ENCODE results near the gene PMM1.

PMM1 gene

DNA sequence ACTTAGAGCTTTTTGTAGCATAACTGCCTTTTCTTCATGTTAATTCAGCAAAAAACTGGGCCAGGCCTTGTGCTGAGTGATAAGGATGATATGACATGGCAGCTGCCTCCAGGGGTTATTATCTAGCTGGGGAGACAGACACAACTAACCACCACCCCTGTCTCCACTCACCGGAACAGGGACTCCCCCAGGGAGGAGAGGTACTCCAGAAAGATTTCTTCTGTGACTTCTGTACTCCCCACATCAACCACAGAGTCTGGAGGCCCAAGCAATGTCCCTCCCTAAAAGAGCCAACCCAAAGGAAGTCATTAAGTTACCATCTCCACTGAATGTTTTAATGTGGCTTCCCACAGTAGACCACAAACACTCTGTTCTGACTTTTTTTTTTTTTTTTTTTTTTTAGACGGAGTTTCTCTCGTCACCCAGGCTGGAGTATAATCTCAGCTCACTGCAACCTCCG lies 14.3 kb upstream of the PMM1 start:
- H2BK12ac ChIP-seq (ENCODE audit: low read length in 2 of 2), result no peak overlapping the region
- H4K91ac ChIP-seq (ENCODE audit: low read length), result no peak overlapping the region
- H3K27me3 ChIP-seq (ENCODE audit: control insufficient read depth in 1 of 2, insufficient read depth in 1 of 2, low read length in 2 of 2), result no peaks in the 10 kb centered on the region
- no peak overlapping the region for H3K14ac ChIP-seq (ENCODE audit: low read length in 2 of 2)
- WGBS, result 91% methylated on average over 1 of the region's 4 CpGs
- peaks cover 50 to 83% of the 10 kb centered on the region in 2 experiments for H3K36me3 ChIP-seq (ENCODE audit: control insufficient read depth in 1 of 2, insufficient read depth in 2 of 2, low read depth in 1 of 2, low read length in 2 of 2)
- no peak overlapping the region for H3K27ac ChIP-seq (ENCODE audit: low read length, poor library complexity, severe bottlenecking)
- H3K9ac ChIP-seq (ENCODE audit: low read length), result no peak overlapping the region
- no peak overlapping the region for H3K18ac ChIP-seq (ENCODE audit: low read depth in 1 of 2, low read length in 2 of 2)
- no peaks in the 10 kb centered on the region for H3K4me1 ChIP-seq (ENCODE audit: control insufficient read depth, insufficient read depth, low read depth, low read length)
- H3K9me3 ChIP-seq (ENCODE audit: control insufficient read depth, low read length), result no peaks in the 10 kb centered on the region
- DNase-seq, result no peak
- no peak overlapping the region for H2BK5ac ChIP-seq (ENCODE audit: low read depth, low read length, poor library complexity, severe bottlenecking)
- no peak overlapping the region for H3K4ac ChIP-seq (ENCODE audit: low read depth in 1 of 2, low read length in 2 of 2)
- no peak overlapping the region for H2BK15ac ChIP-seq (ENCODE audit: low read depth, poor library complexity, severe bottlenecking)
- H2BK120ac ChIP-seq (ENCODE audit: low read depth, low read length), result no peak overlapping the region
- H3K4me3 ChIP-seq (ENCODE audit: insufficient read depth in 1 of 2, low read depth in 1 of 2, low read length in 2 of 2), result no peak overlapping the region
- no peak overlapping the region for H2AFZ ChIP-seq (ENCODE audit: low read depth, low read length)
- no peak overlapping the region for H4K8ac ChIP-seq (ENCODE audit: low read length)
- no peak overlapping the region for H3K4me2 ChIP-seq (ENCODE audit: low read length, poor library complexity, severe bottlenecking)
- H2AK5ac ChIP-seq (ENCODE audit: low read length, severe bottlenecking), result no peak overlapping the region
- no peak overlapping the region for H3K23ac ChIP-seq (ENCODE audit: low read length in 2 of 2)
- H3K79me1 ChIP-seq (replicated peaks; ENCODE audit: low read length, poor library complexity, severe bottlenecking), result peaks cover 19% of the 10 kb centered on the region

DNA sequence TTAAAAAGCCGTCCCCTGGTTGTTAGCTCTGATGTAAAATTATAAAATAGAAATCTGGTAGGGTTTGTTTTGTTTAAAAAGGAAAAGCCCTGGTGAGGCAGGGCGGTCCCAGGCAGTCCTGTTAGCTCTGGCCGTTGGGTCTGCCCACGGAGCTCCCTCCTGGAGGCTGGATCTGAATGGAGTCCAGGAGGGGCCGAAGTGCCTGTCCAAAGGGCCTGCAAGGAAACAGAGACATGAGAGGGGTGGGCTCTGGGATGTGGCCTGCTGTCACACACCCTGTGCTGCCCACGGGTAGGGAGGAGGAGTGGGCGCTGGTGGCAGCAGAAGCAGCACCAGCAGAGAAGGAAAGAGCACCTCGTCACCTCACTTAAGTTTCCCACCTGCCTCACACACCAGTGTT lies 11.3 kb upstream of the PMM1 start:
- Histone ChIP-seq H3K27me3 (ENCODE audit: control insufficient read depth in 1 of 2, insufficient read depth in 1 of 2, low read length in 2 of 2) (no peaks in the 10 kb centered on the region), H3K36me3 (ENCODE audit: control insufficient read depth in 1 of 2, insufficient read depth in 2 of 2, low read depth in 1 of 2, low read length in 2 of 2) (peaks cover 50 to 56% of the 10 kb centered on the region in 2 experiments), H2AK5ac (ENCODE audit: low read length, severe bottlenecking) (no peak overlapping the region), H2BK15ac (ENCODE audit: low read depth, poor library complexity, severe bottlenecking) (no peak overlapping the region), H3K23ac (ENCODE audit: low read length in 2 of 2) (no peak overlapping the region), H4K91ac (ENCODE audit: low read length) (no peak overlapping the region), H3K27ac (ENCODE audit: low read length, poor library complexity, severe bottlenecking) (no peak overlapping the region), H3K4me3 (ENCODE audit: insufficient read depth in 1 of 2, low read depth in 1 of 2, low read length in 2 of 2) (no peak overlapping the region), H3K18ac (ENCODE audit: low read depth in 1 of 2, low read length in 2 of 2) (no peak overlapping the region), H3K4ac (ENCODE audit: low read depth in 1 of 2, low read length in 2 of 2) (no peak overlapping the region), H3K9me3 (ENCODE audit: control insufficient read depth, low read length) (no peaks in the 10 kb centered on the region), H2AFZ (ENCODE audit: low read depth, low read length) (no peak overlapping the region), H2BK5ac (ENCODE audit: low read depth, low read length, poor library complexity, severe bottlenecking) (no peak overlapping the region), H3K4me1 (ENCODE audit: control insufficient read depth, insufficient read depth, low read depth, low read length) (peaks cover 18% of the 10 kb centered on the region), H2BK120ac (ENCODE audit: low read depth, low read length) (no peak overlapping the region), H4K8ac (ENCODE audit: low read length) (no peak overlapping the region), H3K14ac (ENCODE audit: low read length in 2 of 2) (no peak overlapping the region), H3K9ac (ENCODE audit: low read length) (no peak overlapping the region), H2BK12ac (ENCODE audit: low read length in 2 of 2) (no peak overlapping the region), H3K79me1 (replicated peaks; ENCODE audit: low read length, poor library complexity, severe bottlenecking) (peaks cover 20% of the 10 kb centered on the region), H3K4me2 (ENCODE audit: low read length, poor library complexity, severe bottlenecking) (no peak overlapping the region)
- no peak for DNase-seq
- WGBS, result 96% methylated on average over 7 of the region's 8 CpGs

DNA sequence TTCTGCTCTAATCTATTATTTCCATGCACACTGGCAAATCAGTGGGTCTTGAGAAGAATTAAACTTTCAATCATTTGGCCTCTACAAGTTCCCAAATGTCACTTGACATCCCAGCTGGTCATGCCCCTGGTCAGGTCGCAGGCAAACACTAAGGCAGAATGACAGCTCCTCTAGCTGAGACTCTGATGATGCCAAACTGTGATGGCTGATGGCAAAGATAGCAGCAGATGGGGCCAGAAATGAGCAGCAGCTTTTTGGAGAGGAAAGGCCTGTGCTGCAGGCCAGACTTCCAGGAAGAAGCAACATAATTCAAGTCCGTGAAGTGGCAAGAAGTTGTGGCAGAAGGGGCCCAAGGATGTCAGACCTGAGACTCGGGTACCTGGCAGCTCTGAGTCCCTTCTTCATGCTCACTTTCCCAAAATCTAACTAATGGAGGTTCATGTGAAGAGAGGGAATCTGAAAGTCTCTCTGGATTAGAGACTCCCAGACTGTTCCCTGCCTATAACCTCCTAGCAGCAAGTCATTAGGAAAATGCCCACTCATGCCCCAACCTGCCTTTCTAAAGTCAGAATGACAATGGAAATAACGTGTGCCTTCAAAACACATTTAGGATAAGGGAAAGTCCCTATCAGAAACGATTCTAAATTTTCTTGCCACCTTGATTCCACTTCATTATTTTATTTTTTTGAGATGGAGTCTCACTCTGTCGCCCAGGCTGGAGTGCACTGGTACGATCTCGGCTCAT lies 9.4 kb upstream of the PMM1 start:
- Histone ChIP-seq H3K36me3 (ENCODE audit: control insufficient read depth in 1 of 2, insufficient read depth in 2 of 2, low read depth in 1 of 2, low read length in 2 of 2) (peaks cover 37 to 39% of the 10 kb centered on the region in 2 experiments), H3K4me2 (ENCODE audit: low read length, poor library complexity, severe bottlenecking) (no peak overlapping the region), H2AK5ac (ENCODE audit: low read length, severe bottlenecking) (no peak overlapping the region), H3K14ac (ENCODE audit: low read length in 2 of 2) (no peak overlapping the region), H3K9me3 (ENCODE audit: control insufficient read depth, low read length) (no peaks in the 10 kb centered on the region), H3K4ac (ENCODE audit: low read depth in 1 of 2, low read length in 2 of 2) (no peak overlapping the region), H2AFZ (ENCODE audit: low read depth, low read length) (no peak overlapping the region), H4K8ac (ENCODE audit: low read length) (no peak overlapping the region), H3K4me1 (ENCODE audit: control insufficient read depth, insufficient read depth, low read depth, low read length) (peaks cover 20% of the 10 kb centered on the region), H3K18ac (ENCODE audit: low read depth in 1 of 2, low read length in 2 of 2) (no peak overlapping the region), H2BK5ac (ENCODE audit: low read depth, low read length, poor library complexity, severe bottlenecking) (no peak overlapping the region), H4K91ac (ENCODE audit: low read length) (no peak overlapping the region), H3K27ac (ENCODE audit: low read length, poor library complexity, severe bottlenecking) (no peak overlapping the region), H3K79me1 (replicated peaks; ENCODE audit: low read length, poor library complexity, severe bottlenecking) (peaks cover 8% of the 10 kb centered on the region), H3K23ac (ENCODE audit: low read length in 2 of 2) (no peak overlapping the region), H3K4me3 (ENCODE audit: insufficient read depth in 1 of 2, low read depth in 1 of 2, low read length in 2 of 2) (no peak overlapping the region), H3K27me3 (ENCODE audit: control insufficient read depth in 1 of 2, insufficient read depth in 1 of 2, low read length in 2 of 2) (no peaks in the 10 kb centered on the region), H2BK120ac (ENCODE audit: low read depth, low read length) (no peak overlapping the region), H2BK15ac (ENCODE audit: low read depth, poor library complexity, severe bottlenecking) (no peak overlapping the region), H2BK12ac (ENCODE audit: low read length in 2 of 2) (no peak overlapping the region), H3K9ac (ENCODE audit: low read length) (peak overlapping the region; percentile 62)
- WGBS, result 92% methylated on average over 7 of the region's 8 CpGs
- no peak for DNase-seq

DNA sequence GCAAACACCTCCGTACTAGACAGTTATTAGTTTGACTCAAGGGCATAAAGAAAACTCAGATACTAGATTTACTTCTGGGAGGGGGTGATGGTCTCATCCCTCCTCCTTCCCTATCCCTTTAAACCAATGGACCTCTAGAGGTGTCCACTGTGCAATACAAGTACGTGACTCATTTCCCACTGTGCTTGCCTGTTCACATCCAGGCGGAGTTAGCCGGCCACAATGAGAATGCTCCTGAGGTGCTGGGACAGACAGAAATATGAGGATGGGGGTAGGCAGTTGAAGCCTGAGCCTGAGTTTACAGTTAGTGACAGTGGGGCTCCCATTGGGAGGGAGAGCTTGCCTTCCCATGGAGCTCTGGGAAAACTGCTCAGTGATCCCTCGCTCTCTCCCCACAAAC lies 8.4 kb upstream of the PMM1 start:
- Histone ChIP-seq H3K4me3 (ENCODE audit: insufficient read depth in 1 of 2, low read depth in 1 of 2, low read length in 2 of 2) (no peak overlapping the region), H3K9me3 (ENCODE audit: control insufficient read depth, low read length) (no peaks in the 10 kb centered on the region), H3K4ac (ENCODE audit: low read depth in 1 of 2, low read length in 2 of 2) (no peak overlapping the region), H2BK15ac (ENCODE audit: low read depth, poor library complexity, severe bottlenecking) (no peak overlapping the region), H3K14ac (ENCODE audit: low read length in 2 of 2) (no peak overlapping the region), H3K23ac (ENCODE audit: low read length in 2 of 2) (no peak overlapping the region), H2BK5ac (ENCODE audit: low read depth, low read length, poor library complexity, severe bottlenecking) (no peak overlapping the region), H4K91ac (ENCODE audit: low read length) (no peak overlapping the region), H2BK12ac (ENCODE audit: low read length in 2 of 2) (no peak overlapping the region), H3K18ac (ENCODE audit: low read depth in 1 of 2, low read length in 2 of 2) (peak overlapping the region in 1 of 2 experiments; percentile 52), H4K8ac (ENCODE audit: low read length) (no peak overlapping the region), H3K36me3 (ENCODE audit: control insufficient read depth in 1 of 2, insufficient read depth in 2 of 2, low read depth in 1 of 2, low read length in 2 of 2) (peaks cover 29 to 35% of the 10 kb centered on the region in 2 experiments), H3K79me1 (replicated peaks; ENCODE audit: low read length, poor library complexity, severe bottlenecking) (peaks cover 5% of the 10 kb centered on the region), H2BK120ac (ENCODE audit: low read depth, low read length) (no peak overlapping the region), H2AK5ac (ENCODE audit: low read length, severe bottlenecking) (peak overlapping the region; percentile 36), H3K9ac (ENCODE audit: low read length) (peak overlapping the region; percentile 62), H3K4me2 (ENCODE audit: low read length, poor library complexity, severe bottlenecking) (no peak overlapping the region), H3K27me3 (ENCODE audit: control insufficient read depth in 1 of 2, insufficient read depth in 1 of 2, low read length in 2 of 2) (no peaks in the 10 kb centered on the region), H3K4me1 (ENCODE audit: control insufficient read depth, insufficient read depth, low read depth, low read length) (peaks cover 20% of the 10 kb centered on the region), H2AFZ (ENCODE audit: low read depth, low read length) (no peak overlapping the region), H3K27ac (ENCODE audit: low read length, poor library complexity, severe bottlenecking) (peak overlapping the region; percentile 64)
- peak; percentile 91 for DNase-seq
- 2% methylated on average over 3 of the region's 5 CpGs for WGBS
